ENCODE data around the gene CCDC152. TPM values are rescaled to one million over a fixed set of nuclear protein-coding genes. Genes with fewer than 3 reads are reported as not detected.

Gene CCDC152
- total RNA-seq, 1 donor from 2014 or later = 0.96 TPM

DNA sequence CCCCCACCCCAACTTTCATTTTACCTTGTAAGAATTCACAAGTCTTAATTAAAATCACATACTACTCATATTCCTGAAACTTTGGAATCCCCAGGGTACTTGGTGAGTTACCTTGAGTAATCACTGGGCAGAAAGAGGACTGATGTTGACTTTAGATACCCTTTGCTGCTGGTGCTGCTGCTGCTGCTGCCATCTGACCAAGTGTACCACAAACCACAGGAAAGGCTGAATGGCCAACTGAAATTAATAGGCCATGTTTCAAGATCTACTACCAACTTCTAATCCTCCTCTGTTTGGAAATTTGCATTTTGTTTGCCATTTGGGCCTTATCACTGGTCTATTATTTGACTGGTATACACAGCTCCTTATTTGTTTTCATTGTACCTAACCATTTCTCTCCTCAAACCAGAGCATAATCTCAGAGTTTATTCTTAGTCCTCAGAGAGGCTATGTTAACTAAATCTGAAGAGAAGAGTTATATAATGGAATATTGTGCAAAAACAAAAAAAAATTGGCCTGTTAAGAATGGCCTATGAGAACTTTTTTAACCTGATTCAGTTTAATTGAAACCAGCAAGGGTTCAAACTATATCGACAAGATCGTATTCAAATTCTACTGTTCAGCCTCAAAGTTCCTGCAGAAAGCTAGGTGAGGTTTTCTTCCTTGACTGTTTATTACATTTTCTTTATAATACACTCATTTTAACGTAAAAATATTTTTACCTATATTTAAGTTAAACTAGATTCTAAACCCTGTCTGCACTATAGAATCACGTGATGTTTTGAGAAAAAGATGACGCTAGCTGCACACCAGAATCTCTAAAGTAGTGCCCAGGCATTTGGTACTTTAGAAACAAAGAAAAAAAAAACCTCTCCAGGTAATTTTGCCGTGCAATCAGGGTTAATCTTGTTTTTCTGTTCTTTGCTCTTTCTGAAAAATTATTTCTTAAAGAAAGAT, 41.9 kb downstream of the CCDC152 start:
- no peak overlapping the region for H3K4me3 ChIP-seq (ENCODE audit: low read depth, low read length)
- H3K36me3 ChIP-seq (ENCODE audit: control insufficient read depth, insufficient read depth, low read length) = no peaks in the 10 kb centered on the region
- TF ChIP-seq, protein P1, sequence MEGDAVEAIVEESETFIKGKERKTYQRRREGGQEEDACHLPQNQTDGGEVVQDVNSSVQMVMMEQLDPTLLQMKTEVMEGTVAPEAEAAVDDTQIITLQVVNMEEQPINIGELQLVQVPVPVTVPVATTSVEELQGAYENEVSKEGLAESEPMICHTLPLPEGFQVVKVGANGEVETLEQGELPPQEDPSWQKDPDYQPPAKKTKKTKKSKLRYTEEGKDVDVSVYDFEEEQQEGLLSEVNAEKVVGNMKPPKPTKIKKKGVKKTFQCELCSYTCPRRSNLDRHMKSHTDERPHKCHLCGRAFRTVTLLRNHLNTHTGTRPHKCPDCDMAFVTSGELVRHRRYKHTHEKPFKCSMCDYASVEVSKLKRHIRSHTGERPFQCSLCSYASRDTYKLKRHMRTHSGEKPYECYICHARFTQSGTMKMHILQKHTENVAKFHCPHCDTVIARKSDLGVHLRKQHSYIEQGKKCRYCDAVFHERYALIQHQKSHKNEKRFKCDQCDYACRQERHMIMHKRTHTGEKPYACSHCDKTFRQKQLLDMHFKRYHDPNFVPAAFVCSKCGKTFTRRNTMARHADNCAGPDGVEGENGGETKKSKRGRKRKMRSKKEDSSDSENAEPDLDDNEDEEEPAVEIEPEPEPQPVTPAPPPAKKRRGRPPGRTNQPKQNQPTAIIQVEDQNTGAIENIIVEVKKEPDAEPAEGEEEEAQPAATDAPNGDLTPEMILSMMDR (IDR thresholded peaks at IDR 0.05; ENCODE audit: insufficient read depth, low read length, poor library complexity, severe bottlenecking) = no peak
- H3K27me3 ChIP-seq (ENCODE audit: control insufficient read depth, insufficient read depth, low read length) = no peaks in the 10 kb centered on the region
- DNase-seq (ENCODE audit: low read depth) = no peak

DNA sequence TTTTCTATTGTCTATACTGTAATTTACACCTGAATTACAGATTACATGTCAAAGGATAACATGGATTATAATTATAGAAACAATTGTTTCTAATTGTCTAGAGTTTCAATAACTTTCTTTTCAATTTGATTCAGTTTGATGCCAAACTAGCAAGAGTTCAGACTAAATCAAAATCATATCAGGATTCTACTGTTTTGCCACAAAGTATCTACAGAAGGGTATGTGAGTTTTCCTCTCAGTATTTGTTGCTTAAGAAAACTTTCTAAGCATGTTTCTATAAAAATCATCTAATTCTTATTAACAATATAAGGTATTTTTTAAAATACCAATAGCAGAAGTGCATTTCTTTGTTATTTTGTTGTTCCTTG, 42.6 kb downstream of the CCDC152 start:
- Histone ChIP-seq H3K36me3 (ENCODE audit: control insufficient read depth, insufficient read depth, low read length) (no peaks in the 10 kb centered on the region), H3K27me3 (ENCODE audit: control insufficient read depth, insufficient read depth, low read length) (no peaks in the 10 kb centered on the region), H3K4me3 (ENCODE audit: low read depth, low read length) (no peak overlapping the region)
- no peak for DNase-seq (ENCODE audit: low read depth)
- TF ChIP-seq, protein P1 (IDR thresholded peaks at IDR 0.05; ENCODE audit: insufficient read depth, low read length, poor library complexity, severe bottlenecking) = no peak

DNA sequence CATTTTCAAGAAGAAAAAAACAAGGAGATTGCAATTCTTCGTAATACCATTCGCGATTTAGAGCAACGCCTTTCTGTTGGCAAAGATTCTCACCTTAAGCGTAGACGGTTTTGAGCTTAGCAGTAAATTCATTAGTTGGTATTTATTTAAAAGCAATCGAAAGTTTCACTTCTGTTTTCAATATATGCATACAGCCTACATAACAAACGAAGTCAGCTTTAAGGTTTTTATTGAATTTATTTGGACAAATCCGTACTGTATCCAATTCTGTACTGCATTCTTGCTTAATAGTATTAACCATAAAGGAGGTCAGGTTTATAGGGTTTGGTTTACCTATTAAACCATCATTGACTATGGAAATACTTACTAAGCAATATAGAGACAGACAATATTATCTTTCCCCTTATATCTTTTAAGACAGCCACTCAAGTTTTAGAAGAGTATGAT, 43.1 kb downstream of the CCDC152 start:
- H3K36me3 ChIP-seq (ENCODE audit: control insufficient read depth, insufficient read depth, low read length) = no peaks in the 10 kb centered on the region
- no peak overlapping the region for H3K4me3 ChIP-seq (ENCODE audit: low read depth, low read length)
- TF ChIP-seq, protein P1 (IDR thresholded peaks at IDR 0.05; ENCODE audit: insufficient read depth, low read length, poor library complexity, severe bottlenecking) = no peak
- no peaks in the 10 kb centered on the region for H3K27me3 ChIP-seq (ENCODE audit: control insufficient read depth, insufficient read depth, low read length)
- no peak for DNase-seq (ENCODE audit: low read depth)

- Histone ChIP-seq H3K36me3 (ENCODE audit: control insufficient read depth, insufficient read depth, low read length) (no peaks in the 10 kb centered on the region), H3K4me3 (ENCODE audit: low read depth, low read length) (no peak overlapping the region), H3K27me3 (ENCODE audit: control insufficient read depth, insufficient read depth, low read length) (no peaks in the 10 kb centered on the region)
- TF ChIP-seq, protein P1 (IDR thresholded peaks at IDR 0.05; ENCODE audit: insufficient read depth, low read length, poor library complexity, severe bottlenecking) = no peak
- no peak for DNase-seq (ENCODE audit: low read depth)
Measured at GRCh38 chr5:42800748-42801330, 44.2 kb downstream of the CCDC152 start.

DNA sequence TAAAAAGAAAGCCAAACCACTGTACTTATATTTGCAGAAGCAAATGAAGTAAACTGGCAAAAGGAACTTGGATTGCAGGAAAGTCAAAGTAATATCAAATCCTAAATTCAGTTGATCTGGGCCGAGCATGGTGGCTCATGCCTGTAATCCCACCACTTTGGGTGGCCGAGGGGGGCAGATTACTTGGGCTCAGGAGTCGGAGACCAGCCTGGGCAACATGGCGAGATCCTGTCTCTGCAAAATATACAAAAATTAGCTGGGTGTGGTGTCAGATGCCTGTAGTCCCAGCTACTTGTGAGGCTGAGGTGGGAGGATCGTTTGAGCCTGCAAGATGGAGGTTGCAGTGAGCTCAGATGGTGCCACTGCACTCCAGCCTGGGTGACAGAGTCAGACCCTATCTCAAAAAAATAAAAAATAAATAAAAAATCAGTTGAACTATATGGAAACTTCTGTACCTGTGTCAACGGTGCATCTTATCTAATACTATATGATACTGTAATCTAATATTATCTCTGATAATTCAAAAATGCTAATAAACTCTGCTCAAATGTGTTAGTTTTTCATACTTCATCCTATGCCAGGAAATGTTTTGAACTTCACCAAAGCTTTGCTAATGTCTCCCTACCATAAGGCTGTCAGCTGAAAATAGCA, 45.0 kb downstream of the CCDC152 start:
- H3K4me3 ChIP-seq (ENCODE audit: low read depth, low read length) = no peak overlapping the region

More for the DNA sequence above, 45.0 kb downstream of the CCDC152 start:
- TF ChIP-seq, protein P1 (IDR thresholded peaks at IDR 0.05; ENCODE audit: insufficient read depth, low read length, poor library complexity, severe bottlenecking) = no peak
- H3K27me3 ChIP-seq (ENCODE audit: control insufficient read depth, insufficient read depth, low read length) = no peaks in the 10 kb centered on the region
- no peak for DNase-seq (ENCODE audit: low read depth)
- H3K36me3 ChIP-seq (ENCODE audit: control insufficient read depth, insufficient read depth, low read length) = no peaks in the 10 kb centered on the region

All from kidney epithelial cell (primary cell).